OCI-LY7 (cell line): ENCODE results near the gene UBQLN2. TPM values are rescaled to one million over a fixed set of nuclear protein-coding genes. Genes with fewer than 3 reads are reported as not detected.

Experiments used
- BruUV-seq: library from RNA; stranded (reverse); fragments of 400-500 nt; replicated peaks from 2 replicates; lab custom pipeline; 2021; lab: Mats Ljungman, UMichigan
- CTCF ChIA-PET: fragments of 300-600 bp; sonication (Branson Sonifier 250); formaldehyde crosslinking; loops from one replicate; lab custom pipeline; 2022; ENCODE audit warnings: antibody characterized with exemption; ENCODE audit not compliant: unreplicated experiment; lab: Charles Lee
- POLR2A ChIA-PET: fragments of 300-600 bp; sonication (Branson Sonifier 250); formaldehyde crosslinking; loops from one replicate; lab custom pipeline; 2022; ENCODE audit warnings: antibody characterized with exemption; lab: Charles Lee
- DNase-seq: peaks from one replicate; pipeline ENCODE4 v3.0.0-alpha.2; 2015; ENCODE audit warnings: low spot score
- H2AFZ ChIP-seq: fragments of 200-600 bp; sonication (generic), shearing (Covaris generic); 2 replicates; pipeline ENCODE4 v1.6.1; 2014; ENCODE audit warnings: mild to moderate bottlenecking, antibody characterized with exemption, low read length, moderate library complexity
- H3K27ac ChIP-seq: fragments of 200-600 bp; sonication (generic); 2 replicates; pipeline ENCODE4 v1.5.1; 2014; ENCODE audit warnings: mixed run types, low read depth, mild to moderate bottlenecking, moderate library complexity, low read length, inconsistent platforms; ENCODE audit not compliant: poor library complexity, severe bottlenecking
- H3K36me3 ChIP-seq: fragments of 200-600 bp; sonication (generic); 2 replicates; pipeline ENCODE4 v1.6.1; 2014; ENCODE audit warnings: mild to moderate bottlenecking, antibody characterized with exemption, low read length, moderate library complexity, mixed read lengths; ENCODE audit not compliant: insufficient read depth
- H3K4me1 ChIP-seq: fragments of 200-600 bp; sonication (generic); 2 replicates; pipeline ENCODE4 v1.5.1; 2014; ENCODE audit warnings: mild to moderate bottlenecking, low read length; ENCODE audit not compliant: insufficient read depth, poor library complexity, severe bottlenecking
- H3K4me2 ChIP-seq: fragments of 200-600 bp; sonication (generic); 2 replicates; pipeline ENCODE4 v1.6.1; 2014; ENCODE audit warnings: mild to moderate bottlenecking, low read length
- H3K4me3 ChIP-seq: fragments of 200-600 bp; sonication (generic); 2 replicates; pipeline ENCODE4 v1.5.1; 2014; ENCODE audit warnings: mild to moderate bottlenecking, low read depth, low read length; ENCODE audit not compliant: poor library complexity, severe bottlenecking
- H3K79me2 ChIP-seq: fragments of 200-600 bp; sonication (generic); 2 replicates; pipeline ENCODE4 v1.6.1; 2016; ENCODE audit warnings: low read depth, mild to moderate bottlenecking, low read length, moderate library complexity, mixed read lengths; ENCODE audit not compliant: insufficient read depth
- H3K9me2 ChIP-seq: fragments of 200-600 bp; sonication (generic); 2 replicates; pipeline ENCODE4 v1.6.1; 2016; ENCODE audit warnings: mild to moderate bottlenecking, low read length, mixed read lengths; ENCODE audit not compliant: insufficient read depth
- H3K9me3 ChIP-seq: fragments of 200-600 bp; sonication (generic); 2 replicates; pipeline ENCODE4 v1.6.1; 2014; ENCODE audit warnings: mild to moderate bottlenecking, mixed run types, low read length, mixed read lengths
- H4K20me1 ChIP-seq: fragments of 200-600 bp; sonication (generic); 2 replicates; pipeline ENCODE4 v1.6.1; 2014; ENCODE audit warnings: mild to moderate bottlenecking, antibody characterized with exemption, low read length, moderate library complexity, mixed read lengths; ENCODE audit not compliant: insufficient read depth
- CTCF ChIP-seq: fragments of 200-600 bp; sonication (generic); conservative IDR thresholded peaks from 2 replicates; pipeline ENCODE4 v1.5.1; 2014; ENCODE audit warnings: mild to moderate bottlenecking, antibody characterized with exemption, low read length, moderate library complexity, mixed read lengths
- EZH2phosphoT487 ChIP-seq: fragments of 200-600 bp; sonication (generic); IDR thresholded peaks from 2 replicates; pipeline ENCODE4 v1.6.1; 2018; ENCODE audit warnings: low read depth, borderline replicate concordance, mild to moderate bottlenecking, mixed run types, antibody characterized with exemption, low read length, moderate library complexity, mixed read lengths
- intact Hi-C: fragments of 100-400 bp; cut with micrococcal nuclease; formaldehyde crosslinking; loops from one replicate; pipeline ENCODE4 v1.10.0; 2022; ENCODE audit not compliant: unreplicated experiment
- total RNA-seq, 2 experiments: library from RNA; depleted of rRNA in 1 of 2; stranded (reverse); fragments of >200 nt in 1 of 2; shearing (Covaris generic) in 1 of 2; gene quantifications; 2 replicates each; pipeline ENCODE4 v1.2.3, GENCODE V29; 2014 to 2022

The UBQLN2 gene
- total RNA-seq, 2 experiments from 2014 or later, result 9.6 to 23.0 TPM

- POLR2A ChIA-PET, result no interaction called here
- Histone ChIP-seq H3K79me2 (peaks cover 15% of the 10 kb centered on the region), H2AFZ (no peak overlapping the region), H3K4me2 (no peak overlapping the region), H3K27ac (no peak overlapping the region), H3K4me1 (peaks cover 10% of the 10 kb centered on the region), H3K9me3 (no peaks in the 10 kb centered on the region), H4K20me1 (no peaks in the 10 kb centered on the region), H3K36me3 (peaks cover 49% of the 10 kb centered on the region), H3K9me2 (no peaks in the 10 kb centered on the region), H3K4me3 (no peak overlapping the region)
- no TSS peak for BruUV-seq
- no peak for DNase-seq
- no peak for TF ChIP-seq CTCF
- TF ChIP-seq EZH2phosphoT487, result no peak
- intact Hi-C loops, result no loop called here
- CTCF ChIA-PET, result no interaction called here
Measured at GRCh38 chrX:56572975-56573374, 9.5 kb downstream of the UBQLN2 start.

- peaks cover 12% of the 10 kb centered on the region; the same call in 1 of the 2 replicates for H3K79me2 ChIP-seq
- H3K4me2 ChIP-seq, result no peak overlapping the region
- H2AFZ ChIP-seq, result no peak overlapping the region
- H3K9me3 ChIP-seq, result no peaks in the 10 kb centered on the region
- H4K20me1 ChIP-seq, result no peaks in the 10 kb centered on the region
- H3K4me3 ChIP-seq, result no peak overlapping the region
- no TSS peak for BruUV-seq
- peaks cover 42% of the 10 kb centered on the region for H3K36me3 ChIP-seq
- CTCF ChIA-PET, result no interaction called here
- no peak for TF ChIP-seq CTCF
- TF ChIP-seq EZH2phosphoT487, result no peak
- DNase-seq, result no peak
- no peaks in the 10 kb centered on the region for H3K9me2 ChIP-seq
- no peak overlapping the region for H3K27ac ChIP-seq
- H3K4me1 ChIP-seq, result no peaks in the 10 kb centered on the region
- intact Hi-C loops, result no loop called here
- POLR2A ChIA-PET, result no interaction called here
Measured at GRCh38 chrX:56574861-56575260, 11.4 kb downstream of the UBQLN2 start.

DNA sequence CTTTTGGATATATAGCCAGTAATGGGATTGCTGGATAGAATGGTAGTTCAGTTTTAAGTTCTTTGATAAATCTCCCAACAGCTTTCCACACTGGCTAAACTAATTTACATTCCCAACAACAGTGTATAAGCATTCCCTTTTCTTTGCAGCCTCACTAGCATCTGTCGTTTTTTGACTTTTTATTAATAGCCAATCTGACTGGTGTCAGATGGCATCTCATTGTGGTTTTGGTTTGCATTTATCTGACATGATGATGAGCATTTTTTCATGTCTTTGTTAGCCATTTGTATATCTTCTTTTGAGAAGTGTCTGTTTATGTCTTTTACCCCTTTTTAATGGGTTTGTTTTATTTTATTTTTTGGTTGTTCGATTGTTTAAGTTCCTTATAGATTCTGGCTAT is 13.3 kb downstream of the UBQLN2 start:
- Histone ChIP-seq H3K9me2 (no peaks in the 10 kb centered on the region), H3K4me1 (no peaks in the 10 kb centered on the region), H2AFZ (no peak overlapping the region), H3K4me2 (no peak overlapping the region), H3K9me3 (no peaks in the 10 kb centered on the region), H3K27ac (no peak overlapping the region), H3K4me3 (no peak overlapping the region), H4K20me1 (no peaks in the 10 kb centered on the region), H3K36me3 (peaks cover 39% of the 10 kb centered on the region), H3K79me2 (peaks cover 16% of the 10 kb centered on the region; the same call in 1 of the 2 replicates)
- DNase-seq, result no peak
- ChIA-PET CTCF (no interaction called here), POLR2A (no interaction called here)
- TF ChIP-seq CTCF (no peak), EZH2phosphoT487 (no peak)
- no TSS peak for BruUV-seq
- intact Hi-C loops, result no loop called here
